ENCODE measurements around the gene FAM219B.

- TF ChIP-seq, protein P1, sequence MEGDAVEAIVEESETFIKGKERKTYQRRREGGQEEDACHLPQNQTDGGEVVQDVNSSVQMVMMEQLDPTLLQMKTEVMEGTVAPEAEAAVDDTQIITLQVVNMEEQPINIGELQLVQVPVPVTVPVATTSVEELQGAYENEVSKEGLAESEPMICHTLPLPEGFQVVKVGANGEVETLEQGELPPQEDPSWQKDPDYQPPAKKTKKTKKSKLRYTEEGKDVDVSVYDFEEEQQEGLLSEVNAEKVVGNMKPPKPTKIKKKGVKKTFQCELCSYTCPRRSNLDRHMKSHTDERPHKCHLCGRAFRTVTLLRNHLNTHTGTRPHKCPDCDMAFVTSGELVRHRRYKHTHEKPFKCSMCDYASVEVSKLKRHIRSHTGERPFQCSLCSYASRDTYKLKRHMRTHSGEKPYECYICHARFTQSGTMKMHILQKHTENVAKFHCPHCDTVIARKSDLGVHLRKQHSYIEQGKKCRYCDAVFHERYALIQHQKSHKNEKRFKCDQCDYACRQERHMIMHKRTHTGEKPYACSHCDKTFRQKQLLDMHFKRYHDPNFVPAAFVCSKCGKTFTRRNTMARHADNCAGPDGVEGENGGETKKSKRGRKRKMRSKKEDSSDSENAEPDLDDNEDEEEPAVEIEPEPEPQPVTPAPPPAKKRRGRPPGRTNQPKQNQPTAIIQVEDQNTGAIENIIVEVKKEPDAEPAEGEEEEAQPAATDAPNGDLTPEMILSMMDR (IDR thresholded peaks at IDR 0.05): no peak
- no peak for TF ChIP-seq EP300 (IDR thresholded peaks at IDR 0.05)
Measured at GRCh38 chr15:74869726-74870407, 36.8 kb downstream of the FAM219B start.

Data from ovary (tissue), 3 donors.